Central memory CD8-positive, alpha-beta T cell (primary cell): ENCODE data around the gene LMF1.
"Not testable (repeated sequence)": the region's sequence is repeated elsewhere in the genome, so short reads cannot be mapped to it uniquely, and the experiment has no call there.

Experiments used
- ATAC-seq: fragments of 150-1000 bp; cut with Tn5 transposase; replicated peaks from 2 replicates; pipeline ENCODE4 v1.10.0; 2022; ENCODE audit warnings: mild to moderate bottlenecking, moderate FRiP score, moderate number of reproducible peaks; ENCODE audit not compliant: poor library complexity, severe bottlenecking; ENCODE audit errors: extremely low read depth
- DNase-seq, 2 donors: peaks; one replicate each; pipeline ENCODE4 v3.0.0; 2021; ENCODE audit warnings: low spot score in 2 of 2
- H3K27ac Mint-ChIP-seq: one replicate; pipeline ENCODE4 v1.8.0; 2022; ENCODE audit warnings: low read depth, mild to moderate bottlenecking, moderate library complexity, mixed read lengths
- H3K27me3 Mint-ChIP-seq: one replicate; pipeline ENCODE4 v1.8.0; 2022; ENCODE audit warnings: mixed read lengths
- H3K36me3 Mint-ChIP-seq: one replicate; pipeline ENCODE4 v1.8.0; 2022; ENCODE audit warnings: mild to moderate bottlenecking, moderate library complexity, mixed read lengths; ENCODE audit not compliant: insufficient read depth
- H3K4me1 Mint-ChIP-seq: one replicate; pipeline ENCODE4 v1.8.0; 2022; ENCODE audit warnings: mixed read lengths
- H3K4me3 Mint-ChIP-seq: one replicate; pipeline ENCODE4 v1.8.0; 2022; ENCODE audit warnings: mild to moderate bottlenecking, moderate library complexity, mixed read lengths
- H3K9me3 Mint-ChIP-seq: one replicate; pipeline ENCODE4 v1.8.0; 2022; ENCODE audit warnings: mixed read lengths

The LMF1 gene

GRCh38 chr16:830871-831570 is 139.8 kb downstream of the LMF1 start:
- H3K4me3 Mint-ChIP-seq: no peak overlapping the region
- H3K27me3 Mint-ChIP-seq: peaks cover 12% of the 10 kb centered on the region
- H3K27ac Mint-ChIP-seq: no peak overlapping the region
- no peaks in the 10 kb centered on the region for H3K4me1 Mint-ChIP-seq
- H3K9me3 Mint-ChIP-seq: no peaks in the 10 kb centered on the region
- DNase-seq: no peak
- no peaks in the 10 kb centered on the region for H3K36me3 Mint-ChIP-seq
- no peak for ATAC-seq

- Mint-ChIP-seq H3K9me3 (no peaks in the 10 kb centered on the region), H3K4me1 (no peaks in the 10 kb centered on the region), H3K4me3 (no peak overlapping the region), H3K36me3 (no peaks in the 10 kb centered on the region), H3K27me3 (peaks cover 19% of the 10 kb centered on the region), H3K27ac (no peak overlapping the region)
- no peak for ATAC-seq
- DNase-seq: no peak
Measured at GRCh38 chr16:830107-830870, 140.5 kb downstream of the LMF1 start.

DNA sequence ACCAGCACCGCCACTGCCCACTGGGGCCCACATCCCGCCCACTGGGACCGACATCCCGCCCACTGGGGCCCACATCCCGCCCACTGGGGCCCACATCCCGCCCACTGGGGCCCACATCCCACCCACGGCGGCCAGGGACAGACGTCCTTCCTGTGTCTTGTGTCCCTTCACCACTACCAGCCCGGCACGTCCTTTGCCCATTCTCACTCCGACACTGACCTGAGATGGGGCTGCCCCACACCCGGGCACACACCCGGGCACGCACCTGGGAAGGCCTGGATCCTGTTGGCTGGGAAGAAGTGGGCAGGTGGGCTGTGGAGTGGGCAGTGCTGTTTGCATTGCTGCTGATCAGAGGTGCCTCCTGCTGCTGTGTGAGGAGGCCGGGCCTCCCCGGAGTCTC is 141.9 kb downstream of the LMF1 start:
- DNase-seq: no peak
- Mint-ChIP-seq H3K9me3 (no peaks in the 10 kb centered on the region), H3K27me3 (peaks cover 19% of the 10 kb centered on the region), H3K27ac (no peak overlapping the region), H3K4me3 (no peak overlapping the region), H3K4me1 (no peaks in the 10 kb centered on the region), H3K36me3 (no peaks in the 10 kb centered on the region)
- no peak for ATAC-seq

GRCh38 chr16:827513-827912 is 143.3 kb downstream of the LMF1 start:
- Mint-ChIP-seq H3K4me1 (no peaks in the 10 kb centered on the region), H3K9me3 (no peaks in the 10 kb centered on the region), H3K27me3 (peaks cover 19% of the 10 kb centered on the region), H3K27ac (no peak overlapping the region), H3K4me3 (no peak overlapping the region), H3K36me3 (no peaks in the 10 kb centered on the region)
- no peak for DNase-seq
- no peak for ATAC-seq

DNA sequence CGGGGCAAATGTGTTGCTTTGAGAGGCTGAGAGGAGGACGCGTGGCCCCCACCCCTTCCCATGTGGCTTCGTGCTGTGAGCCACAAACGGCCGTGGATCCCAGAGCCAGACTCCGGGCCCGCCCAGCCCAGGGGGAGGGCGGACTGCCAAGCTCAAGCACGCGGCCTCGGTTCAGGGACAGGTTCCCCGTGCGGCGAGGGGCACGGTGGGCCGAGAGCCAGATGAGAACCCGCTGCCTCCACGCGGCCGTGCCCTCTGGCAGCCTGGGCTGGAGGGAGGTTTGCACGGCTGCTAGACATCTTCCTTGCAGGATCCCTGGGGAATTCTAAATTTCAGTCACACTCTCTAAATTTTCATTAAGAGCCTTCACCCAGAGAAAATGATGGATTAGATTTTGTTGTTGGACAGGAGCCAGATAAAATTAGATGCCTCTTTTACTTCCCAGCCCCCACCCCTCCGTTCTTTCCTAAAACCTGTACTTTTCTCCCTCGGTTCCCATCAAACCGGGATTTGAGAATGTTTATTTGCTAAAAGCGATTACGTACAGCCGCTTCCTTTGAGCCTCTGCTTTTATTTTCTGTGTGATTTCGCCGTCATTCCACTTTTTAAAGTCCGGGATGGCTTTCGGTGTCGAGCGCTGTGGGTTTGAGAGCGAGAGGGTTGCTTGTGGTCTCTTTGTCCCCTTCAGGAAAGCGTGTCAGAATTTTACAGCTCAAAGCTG is 145.3 kb downstream of the LMF1 start:
- Mint-ChIP-seq H3K27me3 (peaks cover 19% of the 10 kb centered on the region), H3K4me1 (no peaks in the 10 kb centered on the region), H3K4me3 (no peak overlapping the region), H3K27ac (no peak overlapping the region), H3K36me3 (no peaks in the 10 kb centered on the region), H3K9me3 (no peaks in the 10 kb centered on the region)
- DNase-seq: no peak
- no peak for ATAC-seq

DNA sequence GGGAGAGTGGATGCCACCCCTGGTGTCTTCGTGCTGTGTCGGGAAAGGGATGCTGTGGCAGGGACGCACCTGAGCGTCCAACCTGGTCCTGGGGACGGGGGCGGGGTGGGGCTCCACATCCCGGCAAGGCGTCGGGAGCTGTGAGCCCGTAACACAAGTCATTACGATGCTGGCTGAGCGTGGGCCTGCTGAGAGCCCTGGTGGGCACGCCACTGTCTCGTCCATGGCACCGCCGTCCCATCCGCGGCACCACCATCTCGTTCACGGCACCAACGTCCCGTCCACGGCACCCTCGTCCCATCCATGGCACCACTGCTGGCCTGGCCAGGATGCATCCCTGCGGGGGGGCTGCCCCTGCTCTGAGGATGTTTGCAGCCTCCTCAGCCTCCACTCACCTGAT is 146.2 kb downstream of the LMF1 start:
- Mint-ChIP-seq H3K27ac (no peak overlapping the region), H3K9me3 (no peaks in the 10 kb centered on the region), H3K27me3 (peaks cover 11% of the 10 kb centered on the region), H3K4me1 (no peaks in the 10 kb centered on the region), H3K4me3 (no peak overlapping the region), H3K36me3 (peaks cover 1% of the 10 kb centered on the region)
- DNase-seq (no peak), ATAC-seq (no peak)

DNA sequence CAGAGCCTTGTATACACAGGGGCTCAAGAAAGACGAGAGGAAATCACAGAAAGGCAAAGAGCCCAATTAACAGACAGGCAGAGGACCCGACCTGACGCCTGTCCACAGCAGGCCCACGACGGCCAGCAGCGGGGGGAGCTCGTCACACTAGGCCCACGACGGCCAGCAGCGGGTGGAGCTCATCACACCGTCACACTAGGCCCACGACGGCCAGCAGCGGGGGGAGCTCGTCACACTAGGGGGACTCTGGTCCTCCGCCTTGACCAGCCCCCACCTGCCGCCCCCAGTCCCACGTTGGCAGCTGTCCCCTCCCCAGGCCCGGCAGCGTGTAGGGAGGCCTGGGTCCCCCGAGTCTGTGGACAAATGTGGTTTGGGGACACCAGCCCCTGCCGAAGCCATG is 146.6 kb downstream of the LMF1 start:
- Mint-ChIP-seq H3K36me3 (peaks cover 1% of the 10 kb centered on the region), H3K4me1 (no peaks in the 10 kb centered on the region), H3K27ac (no peak overlapping the region), H3K9me3 (no peaks in the 10 kb centered on the region), H3K27me3 (peaks cover 8% of the 10 kb centered on the region), H3K4me3 (no peak overlapping the region)
- no peak for ATAC-seq
- no peak for DNase-seq

DNA sequence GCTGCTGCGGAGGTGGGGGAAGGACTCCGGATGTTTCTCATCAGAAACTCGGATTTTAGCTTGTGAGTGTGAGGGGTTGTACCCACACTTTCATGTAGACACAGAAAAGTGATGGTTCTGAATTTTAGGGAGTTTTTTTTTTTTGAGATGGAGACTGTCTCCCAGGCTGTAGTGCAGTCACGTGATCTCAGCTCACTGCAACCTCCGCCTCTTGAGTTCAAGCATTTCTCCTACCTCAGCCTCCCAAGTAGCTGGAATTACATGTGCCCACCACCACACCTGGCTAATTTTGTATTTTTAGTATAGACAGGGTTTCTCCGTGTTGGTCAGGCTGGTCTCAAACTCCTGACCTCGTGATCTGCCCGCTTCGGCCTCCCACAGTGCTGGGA is 147.9 kb downstream of the LMF1 start:
- Mint-ChIP-seq H3K27ac (no peak overlapping the region), H3K9me3 (no peaks in the 10 kb centered on the region), H3K4me3 (no peak overlapping the region), H3K27me3 (peaks cover 8% of the 10 kb centered on the region), H3K36me3 (peaks cover 1% of the 10 kb centered on the region), H3K4me1 (no peaks in the 10 kb centered on the region)
- ATAC-seq (no peak), DNase-seq (no peak)

DNA sequence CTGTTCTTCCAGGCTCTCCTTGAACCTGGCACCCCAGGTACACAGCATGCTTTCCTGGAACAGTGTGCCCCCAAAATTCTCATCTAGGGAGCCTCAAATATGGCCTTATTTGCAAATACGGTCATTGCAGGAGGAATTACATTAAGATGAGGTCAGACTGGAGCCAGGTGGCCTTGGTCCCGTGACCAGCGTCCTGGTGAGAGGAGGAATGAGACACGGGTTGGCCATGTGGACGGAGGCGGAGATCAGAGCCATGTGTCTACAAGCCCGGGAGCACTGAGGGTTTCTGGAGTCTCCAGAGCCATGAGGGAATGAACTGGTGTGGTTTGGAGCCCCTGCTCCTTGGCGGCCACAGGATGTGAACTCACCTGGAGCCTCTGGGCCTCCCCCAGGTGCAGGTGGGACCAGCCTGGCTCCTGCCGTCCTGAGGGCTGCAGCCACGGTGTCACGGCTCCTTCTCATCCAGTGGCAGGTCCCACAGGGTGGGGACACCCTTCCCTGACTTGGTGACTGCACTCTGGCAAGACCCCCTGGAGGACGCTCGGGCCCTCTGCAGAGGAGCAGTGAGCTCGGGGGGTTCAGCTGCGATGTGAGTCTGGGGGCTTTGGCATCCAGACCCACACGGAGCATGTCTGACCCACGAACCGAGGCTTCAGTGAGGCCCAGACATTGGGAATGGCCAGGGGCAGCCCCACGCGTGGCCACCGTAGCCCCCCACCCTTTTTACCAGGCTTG is 148.4 kb downstream of the LMF1 start:
- Mint-ChIP-seq H3K36me3 (peaks cover 1% of the 10 kb centered on the region), H3K27ac (no peak overlapping the region), H3K4me1 (no peaks in the 10 kb centered on the region), H3K9me3 (no peaks in the 10 kb centered on the region), H3K4me3 (no peak overlapping the region), H3K27me3 (peaks cover 8% of the 10 kb centered on the region)
- DNase-seq (no peak), ATAC-seq (no peak)

DNA sequence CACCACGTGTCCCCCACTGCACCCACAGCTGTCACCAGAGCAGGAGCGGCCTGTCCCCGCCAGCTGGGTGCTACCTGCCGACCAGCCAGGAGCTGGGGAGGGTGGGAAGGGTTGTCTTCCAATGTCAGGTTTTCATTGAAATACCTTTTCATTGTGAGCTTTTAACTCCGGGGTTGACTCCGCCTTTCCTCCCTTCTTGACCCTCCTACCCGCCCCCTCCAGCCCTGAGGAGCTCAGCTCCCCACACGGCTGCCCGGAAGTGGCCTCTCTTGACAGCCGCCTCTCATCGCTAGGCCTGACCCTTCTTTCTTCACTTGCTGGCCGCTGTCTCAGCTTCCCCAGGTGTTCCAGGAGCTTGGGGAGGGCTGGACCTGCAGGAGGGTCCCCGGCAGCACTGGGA is 149.0 kb downstream of the LMF1 start:
- Mint-ChIP-seq H3K27me3 (peaks cover 8% of the 10 kb centered on the region), H3K9me3 (no peaks in the 10 kb centered on the region), H3K36me3 (peaks cover 1% of the 10 kb centered on the region), H3K4me1 (no peaks in the 10 kb centered on the region), H3K27ac (no peak overlapping the region), H3K4me3 (no peak overlapping the region)
- no peak for DNase-seq
- no peak for ATAC-seq

GRCh38 chr16:820748-821147 is 150.0 kb downstream of the LMF1 start:
- no peaks in the 10 kb centered on the region for H3K9me3 Mint-ChIP-seq
- ATAC-seq: no peak

GRCh38 chr16:820044-820408 is 150.8 kb downstream of the LMF1 start:
- H3K27me3 Mint-ChIP-seq, H3K4me1 Mint-ChIP-seq, H3K36me3 Mint-ChIP-seq, H3K9me3 Mint-ChIP-seq, H3K27ac Mint-ChIP-seq, ATAC-seq, H3K4me3 Mint-ChIP-seq, DNase-seq: not testable (repeated sequence)

More at GRCh38 chr16:820748-821147, 150.0 kb downstream of the LMF1 start:
- Mint-ChIP-seq H3K27me3 (peaks cover 4% of the 10 kb centered on the region), H3K36me3 (peaks cover 1% of the 10 kb centered on the region), H3K4me1 (no peaks in the 10 kb centered on the region), H3K4me3 (no peak overlapping the region), H3K27ac (no peak overlapping the region)
- no peak for DNase-seq
